Stimulated activated CD4-positive, alpha-beta T cell treated with anti-CD3 and anti-CD28 coated beads, Interleukin-1b, Interleukin-23, amount 100 ng/mL, for 24 hours (primary cell): Measurements from ENCODE around the gene MAPK1IP1L.
"Not testable (repeated sequence)": the region's sequence is repeated elsewhere in the genome, so short reads cannot be mapped to it uniquely, and the experiment has no call there.

Experiments
- DNase-seq, 4 experiments: peaks; one replicate each; pipeline ENCODE4 v3.0.0-alpha.2; 2020; ENCODE audit warnings: low read depth in 4 of 4, low spot score in 1 of 4

The MAPK1IP1L gene

GRCh38 chr14:55051423-55052268 lies at the start of gene MAPK1IP1L:
Gene MAPK1IP1L, plus strand, starts transcription at chr14:55051647. Its CDS starts 10,037 bp downstream, at chr14:55061684.
- peak; percentile 67 to 84 (median 82) for DNase-seq

GRCh38 chr14:55005071-55005470 lies 46.4 kb upstream of the MAPK1IP1L start:
- DNase-seq, result no peak

- no peak for DNase-seq
These were observed 36.4 kb upstream of the MAPK1IP1L start for GRCh38 chr14:55015006-55015405.

- no peak for DNase-seq
These were observed 31.4 kb upstream of the MAPK1IP1L start for GRCh38 chr14:55019968-55020554.

GRCh38 chr14:55024365-55024764 lies 27.1 kb upstream of the MAPK1IP1L start:
- DNase-seq, result not testable (repeated sequence)

DNA sequence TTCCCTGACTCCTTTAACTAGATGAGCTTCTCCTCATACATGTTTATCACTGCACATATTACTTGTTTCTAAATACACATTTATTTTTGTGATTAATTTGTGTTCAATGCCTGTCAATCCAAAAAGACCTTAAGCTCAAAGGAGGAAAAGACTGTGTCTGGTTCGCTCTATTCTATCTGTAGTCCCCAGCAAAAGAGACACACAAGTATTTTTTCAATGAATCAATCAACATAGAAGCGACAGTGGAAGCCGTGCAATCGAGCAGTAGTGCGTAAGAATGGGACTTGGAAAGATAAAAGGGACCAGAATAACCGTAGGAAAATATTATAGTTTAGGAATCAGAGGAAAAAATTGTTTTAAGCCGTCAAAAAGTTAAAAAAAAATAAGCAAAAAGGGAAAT lies 25.5 kb upstream of the MAPK1IP1L start:
- no peak for DNase-seq

- DNase-seq, result no peak
These were observed 25.0 kb upstream of the MAPK1IP1L start for GRCh38 chr14:55026441-55026792.

DNA sequence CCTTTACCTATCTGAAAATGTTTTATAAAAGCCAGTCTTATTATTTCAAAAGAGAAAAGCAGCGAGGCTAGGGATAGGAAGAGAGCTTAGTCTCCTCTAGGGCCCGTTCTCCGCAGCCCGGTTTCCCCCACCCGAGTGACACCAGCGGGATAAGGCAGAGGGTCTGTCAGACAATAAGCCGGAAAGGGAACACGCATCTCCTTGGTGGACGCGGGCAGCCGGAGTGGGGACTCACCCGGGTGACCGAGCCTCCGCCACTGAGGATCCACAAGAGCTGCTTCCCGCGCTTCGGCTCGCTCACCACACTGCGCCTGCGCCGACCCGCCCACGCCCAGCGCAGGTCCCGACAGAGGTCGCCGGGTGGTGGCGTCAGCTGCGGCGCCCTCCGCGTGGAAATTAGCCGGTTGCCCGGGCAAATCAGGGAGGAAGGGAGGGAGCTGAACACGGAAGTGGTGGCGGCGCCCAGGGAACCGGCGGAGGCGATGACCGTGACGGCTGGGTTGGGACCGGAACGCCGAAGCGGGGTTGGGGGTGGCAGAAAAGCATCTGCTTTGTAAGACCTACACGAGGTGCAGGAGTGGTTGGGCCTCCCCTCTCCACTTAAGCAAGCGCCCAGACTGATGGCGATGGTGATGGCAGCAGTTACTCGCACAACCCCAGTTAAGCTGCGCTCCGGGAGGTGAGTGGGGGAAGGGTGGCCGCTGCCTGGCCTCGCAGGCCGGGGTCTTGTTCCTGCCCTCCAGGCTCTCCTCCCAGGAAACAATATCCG lies 24.5 kb upstream of the MAPK1IP1L start, which contains the start of the genes SOCS4 and WDHD1:
Gene SOCS4 (plus strand): TSS at position 444 of the 769 bp plus-strand sequence. CDS start 15,806 bp downstream, outside the sequence.
Gene WDHD1 (minus strand): TSS at position 307 of the 769 bp plus-strand sequence. CDS start 312 bp downstream, outside the sequence.
- peak; percentile 91 to 98 (median 96) for DNase-seq

- no peak for DNase-seq
These were observed 23.4 kb upstream of the MAPK1IP1L start for GRCh38 chr14:55028066-55028465.

GRCh38 chr14:55028476-55028875 lies 23.0 kb upstream of the MAPK1IP1L start:
- no peak for DNase-seq

GRCh38 chr14:55031190-55031589 lies 20.3 kb upstream of the MAPK1IP1L start:
- no peak for DNase-seq

- not testable (repeated sequence) for DNase-seq
These were observed 13.5 kb upstream of the MAPK1IP1L start for GRCh38 chr14:55037995-55038394.

DNA sequence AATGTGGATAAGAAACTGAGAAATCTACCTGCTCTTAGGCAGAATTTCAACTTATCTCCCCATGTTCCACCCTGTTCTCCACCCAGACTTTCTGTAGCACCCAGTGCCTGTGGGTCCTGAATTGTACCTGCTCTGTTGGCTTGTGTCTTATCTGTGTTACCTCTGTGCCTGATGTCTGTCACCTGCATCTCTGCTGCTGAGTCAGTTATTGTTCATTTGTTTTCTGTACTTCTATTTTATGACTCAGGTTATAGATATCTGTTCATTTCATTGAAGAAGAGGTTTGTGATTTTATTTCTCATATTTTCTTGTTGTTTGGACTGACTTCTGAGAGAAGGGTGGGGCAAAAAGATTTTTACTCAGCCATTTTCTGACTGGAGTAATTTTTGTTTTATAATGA lies 12.7 kb upstream of the MAPK1IP1L start:
- DNase-seq, result no peak

GRCh38 chr14:55043528-55043927 lies 7.9 kb upstream of the MAPK1IP1L start:
- DNase-seq, result no peak

DNA sequence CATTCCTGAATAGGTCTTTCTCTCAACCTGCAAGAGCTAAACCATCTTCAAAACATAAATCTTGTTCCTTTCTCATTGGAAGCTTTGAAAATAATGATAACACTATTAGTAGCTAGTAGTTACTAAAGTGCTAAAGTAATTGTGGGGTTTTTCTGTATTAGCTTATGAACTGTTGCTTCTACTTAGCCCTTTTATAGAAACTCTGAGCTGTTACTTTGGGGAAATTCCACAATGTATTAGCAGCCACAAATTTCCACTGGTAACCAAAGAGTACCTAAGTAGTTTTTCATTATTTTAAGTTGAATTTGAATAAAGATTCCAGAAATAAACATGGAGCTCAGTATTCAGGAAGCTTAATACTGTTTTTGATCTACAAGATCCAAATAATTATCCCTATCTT lies 6.4 kb upstream of the MAPK1IP1L start:
- no peak for DNase-seq

GRCh38 chr14:55047301-55048053 lies 4.0 kb upstream of the MAPK1IP1L start:
- DNase-seq, result no peak

DNA sequence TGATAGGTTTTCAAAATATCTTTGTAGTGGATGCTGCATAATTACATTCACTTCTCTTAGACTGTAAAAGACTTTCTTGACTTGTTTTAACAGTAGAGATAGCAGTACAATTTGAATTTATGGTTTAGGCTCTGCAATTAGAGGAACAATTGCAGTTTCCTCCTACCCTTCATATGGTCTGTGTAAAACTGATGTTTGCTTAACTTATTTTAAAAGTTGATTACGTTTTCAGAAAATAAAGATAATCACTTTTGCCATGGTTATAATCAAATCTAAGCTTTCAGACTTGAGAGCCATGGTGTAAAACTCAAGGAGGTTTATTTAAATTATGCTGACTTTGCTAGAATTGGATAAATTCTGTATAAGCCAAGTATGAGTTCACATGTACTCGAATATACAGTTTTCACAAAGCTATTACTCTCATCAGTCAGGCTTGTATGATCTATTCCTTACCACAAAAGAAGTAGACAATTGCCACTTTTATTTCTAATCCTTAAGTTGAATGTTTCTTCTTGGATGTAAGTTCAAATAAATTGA lies 2.5 kb upstream of the MAPK1IP1L start:
- DNase-seq, result no peak

DNA sequence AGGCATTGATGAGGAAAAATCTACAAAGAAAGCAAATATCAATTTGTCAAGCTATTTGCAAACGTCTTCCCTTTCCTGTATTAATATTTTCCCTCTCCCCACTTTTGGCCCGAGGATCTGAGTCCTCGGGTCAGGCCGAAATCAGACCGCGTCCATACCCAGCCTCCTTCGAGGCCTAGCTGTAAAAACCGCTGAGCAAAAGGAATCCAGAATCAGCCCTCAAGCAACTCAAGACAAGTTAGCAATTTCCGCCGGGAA lies 353 bp upstream of the MAPK1IP1L start:
- DNase-seq, result no peak

DNA sequence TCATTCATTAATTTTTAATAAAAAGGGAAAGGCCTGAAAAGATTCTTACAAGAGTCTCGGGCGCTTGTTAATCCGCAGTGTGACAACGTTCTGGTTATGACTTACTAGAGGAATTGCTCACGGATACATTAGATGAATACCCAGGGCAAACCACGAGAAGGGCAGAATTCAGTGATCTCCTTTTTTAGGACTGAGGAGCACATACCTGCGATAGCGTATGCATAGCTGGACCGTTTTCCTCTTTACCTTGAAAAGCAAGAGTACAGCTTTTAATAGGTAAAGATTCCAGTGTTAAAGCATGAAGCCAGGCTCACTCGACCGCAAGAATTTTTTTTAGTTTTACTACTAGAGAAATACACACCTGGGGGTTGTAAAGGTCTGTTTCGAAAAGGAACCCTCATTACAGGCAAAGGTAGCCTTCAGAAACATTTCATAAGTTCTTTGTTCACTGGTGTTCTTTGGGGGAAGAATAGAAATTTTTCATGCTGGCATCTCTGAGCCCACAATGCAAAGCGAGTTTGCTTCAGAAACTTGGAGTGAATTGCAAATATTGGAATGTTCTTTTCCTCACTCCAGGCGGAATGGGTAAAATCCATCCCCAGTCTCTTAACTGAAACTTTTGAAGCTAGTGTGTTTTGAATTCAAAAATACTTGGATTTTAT lies 953 bp downstream of the MAPK1IP1L start:
- no peak for DNase-seq

DNA sequence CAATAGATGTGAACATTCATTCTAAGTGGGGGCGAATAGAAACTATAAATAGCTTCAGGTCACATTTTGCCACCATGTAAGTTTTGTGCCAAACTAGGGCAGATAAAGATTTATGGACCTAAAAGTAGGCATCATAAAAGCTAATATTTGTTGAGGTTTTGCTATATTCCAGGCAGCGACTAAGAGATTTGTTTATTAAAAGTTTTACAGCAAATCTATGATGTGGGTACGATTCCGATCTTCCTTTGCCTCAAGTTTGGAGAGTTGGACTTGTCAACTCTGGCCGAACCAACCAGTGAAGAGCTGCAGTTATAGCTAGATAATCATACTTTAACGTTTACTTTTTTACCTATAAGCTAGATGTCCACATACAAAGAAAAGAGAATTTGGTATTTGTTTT lies 1.6 kb downstream of the MAPK1IP1L start:
- DNase-seq, result no peak
